ENCODE data around the gene TMEM201.

The TMEM201 gene

DNA sequence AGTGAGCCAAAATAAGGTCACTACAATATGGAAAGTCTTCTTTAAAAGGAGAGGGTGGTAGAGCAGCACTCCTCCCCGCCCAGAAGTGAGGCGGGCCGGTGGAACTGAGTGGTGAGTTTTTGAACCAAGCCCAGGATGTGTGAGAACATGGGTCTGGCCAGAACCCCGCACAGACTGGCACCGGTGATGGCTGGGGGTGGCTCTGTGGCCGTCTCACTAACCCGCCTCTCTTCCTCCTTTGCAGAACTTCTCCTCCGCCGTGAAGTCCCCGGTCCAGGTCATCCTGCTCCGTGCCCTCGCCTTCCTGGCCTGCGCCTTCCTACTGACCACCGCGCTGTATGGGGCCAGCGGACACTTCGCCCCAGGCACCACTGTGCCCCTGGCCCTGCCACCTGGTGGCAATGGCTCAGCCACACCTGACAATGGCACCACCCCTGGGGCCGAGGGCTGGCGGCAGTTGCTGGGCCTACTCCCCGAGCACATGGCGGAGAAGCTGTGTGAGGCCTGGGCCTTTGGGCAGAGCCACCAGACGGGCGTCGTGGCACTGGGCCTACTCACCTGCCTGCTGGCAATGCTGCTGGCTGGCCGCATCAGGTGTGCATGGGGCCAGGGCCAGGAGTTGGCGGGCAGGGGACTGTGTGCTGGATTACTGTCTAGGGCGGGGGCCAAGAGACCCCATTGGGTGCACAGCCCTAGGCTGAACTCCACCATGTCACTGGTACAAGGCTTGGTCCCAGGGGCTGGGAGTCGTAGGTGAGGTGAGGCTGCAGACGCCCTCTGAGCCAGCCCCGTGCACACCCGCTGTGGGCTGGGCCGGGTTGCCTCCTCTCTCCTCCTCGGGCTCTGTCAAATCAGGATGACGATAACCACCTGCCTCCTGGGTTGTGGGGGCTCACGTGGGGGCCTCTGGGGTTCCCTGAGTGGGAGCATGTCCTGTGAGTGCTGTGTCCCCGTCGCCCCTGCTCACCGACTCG, 12.4 kb downstream of the TMEM201 start:
- DNase-seq: no peak

DNA sequence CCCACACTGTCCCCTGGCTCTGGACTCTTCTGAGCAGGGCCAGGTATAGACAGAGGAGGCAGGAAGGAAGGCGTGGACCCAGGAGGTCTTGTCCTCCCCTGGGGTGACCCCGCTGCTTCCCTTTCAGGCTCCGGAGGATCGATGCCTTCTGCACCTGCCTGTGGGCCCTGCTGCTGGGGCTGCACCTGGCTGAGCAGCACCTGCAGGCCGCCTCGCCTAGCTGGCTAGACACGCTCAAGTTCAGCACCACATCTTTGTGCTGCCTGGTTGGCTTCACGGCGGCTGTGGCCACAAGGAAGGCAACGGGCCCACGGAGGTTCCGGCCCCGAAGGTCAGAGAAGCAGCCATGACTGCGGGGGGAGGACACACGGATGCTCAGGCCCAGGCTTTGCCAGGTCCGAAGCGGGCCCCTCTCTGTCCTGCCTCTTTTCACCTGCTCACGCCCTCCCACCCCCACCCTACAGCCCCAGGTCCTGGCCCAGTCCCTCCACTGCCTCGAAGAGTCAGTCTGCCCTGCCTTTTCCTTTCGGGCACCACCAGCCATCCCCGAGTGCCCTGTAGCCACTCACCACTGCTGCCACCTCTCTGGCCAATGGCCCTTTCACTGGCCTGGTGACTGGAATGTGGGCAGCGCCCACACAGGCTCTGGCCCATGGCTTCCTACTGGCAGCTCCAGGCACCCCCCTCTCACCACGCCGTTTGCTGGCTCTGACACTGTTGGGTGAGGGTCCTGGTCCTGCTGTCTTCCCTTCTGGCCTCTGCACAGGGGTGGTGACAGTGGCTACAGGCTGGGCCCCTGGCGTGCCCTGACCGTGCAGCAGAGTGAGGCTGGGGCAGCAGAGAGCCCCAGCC, 13.5 kb downstream of the TMEM201 start:
- DNase-seq: no peak

DNA sequence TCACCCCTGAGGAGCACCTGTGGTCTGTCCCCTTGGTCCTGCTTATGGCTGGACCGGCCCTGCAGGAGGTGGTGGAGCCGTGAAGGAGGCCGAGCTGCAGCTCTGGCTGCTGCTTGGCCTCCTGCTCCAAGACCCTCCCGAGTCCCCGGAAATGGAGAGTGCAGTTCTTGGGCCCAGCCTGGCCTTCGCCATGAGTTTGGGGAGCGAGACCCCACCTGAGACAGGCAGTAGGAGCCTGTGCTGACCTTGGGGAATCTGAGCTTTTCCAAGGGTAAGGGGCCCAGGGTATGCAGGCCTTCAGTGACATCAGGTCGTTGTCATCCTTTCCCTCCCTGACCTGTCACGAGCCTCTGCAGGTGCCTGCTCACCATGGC, 14.1 kb downstream of the TMEM201 start:
- DNase-seq: no peak

DNA sequence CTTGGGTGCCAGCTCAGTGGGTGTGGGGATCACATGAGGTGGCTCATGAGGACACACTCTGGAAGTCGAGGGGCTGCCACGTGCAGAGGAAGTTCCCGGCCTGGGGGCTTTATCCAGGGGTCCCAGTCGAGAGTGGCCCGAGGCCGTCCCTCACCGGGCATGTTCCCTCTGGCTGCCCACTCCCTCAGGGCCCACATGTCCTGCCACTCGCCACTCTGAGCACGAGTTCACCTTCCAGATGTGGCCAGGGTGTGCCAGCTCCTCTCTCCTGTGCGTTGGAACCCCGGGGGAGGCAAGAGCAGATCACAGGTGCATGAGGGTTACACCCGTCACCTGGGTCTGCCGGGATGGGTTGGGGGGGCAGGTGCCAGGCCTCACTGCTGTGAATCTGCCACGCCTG, 14.6 kb downstream of the TMEM201 start:
- DNase-seq: no peak

DNA sequence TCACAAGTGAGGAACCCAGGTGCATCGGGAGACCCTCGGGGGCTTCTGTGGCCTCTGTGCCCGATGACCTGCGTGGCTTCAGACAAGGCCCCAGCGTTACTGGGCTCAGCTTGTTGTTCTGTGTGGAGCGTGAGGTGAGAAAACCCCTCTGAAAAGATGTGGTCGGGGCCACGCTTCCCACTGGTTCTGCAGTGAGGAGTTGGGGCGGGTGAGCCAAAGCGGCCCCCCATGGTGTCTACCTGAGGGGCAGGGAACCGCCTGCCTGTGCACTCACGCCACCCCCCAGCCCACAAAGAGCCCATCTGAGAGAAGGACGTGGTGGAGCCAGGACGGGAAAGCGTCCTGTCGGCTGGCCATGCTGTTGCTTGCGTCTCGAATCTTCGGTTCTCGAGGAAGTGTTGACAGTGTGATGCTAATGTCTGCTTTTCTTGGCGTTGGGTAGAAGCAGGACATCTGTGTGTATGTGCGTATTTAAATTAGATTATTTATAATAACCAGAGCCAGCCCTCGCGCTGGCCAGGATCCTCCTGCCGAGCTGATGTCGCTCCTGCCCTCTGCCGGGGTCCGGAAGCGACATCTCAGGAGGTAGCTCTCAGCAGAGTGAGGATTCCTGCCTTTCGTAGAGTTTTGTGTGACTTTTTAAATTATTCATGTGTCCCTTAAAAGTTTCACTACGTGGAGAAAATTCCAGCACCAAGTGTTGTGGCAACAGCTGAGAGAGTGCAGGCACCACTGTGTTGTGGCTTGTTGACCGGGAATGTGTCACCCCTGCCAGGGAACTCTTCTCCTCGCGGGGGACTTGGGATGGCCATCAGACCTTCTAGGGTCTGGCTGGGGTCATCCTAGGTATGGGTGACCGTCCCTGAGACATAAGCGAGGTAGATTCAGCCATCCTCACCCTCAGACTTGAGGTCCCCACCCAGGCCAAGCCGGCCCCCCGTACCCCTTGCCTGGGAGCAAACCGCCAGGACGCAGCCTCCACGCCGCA, 15.3 kb downstream of the TMEM201 start:
- no peak for DNase-seq

DNA sequence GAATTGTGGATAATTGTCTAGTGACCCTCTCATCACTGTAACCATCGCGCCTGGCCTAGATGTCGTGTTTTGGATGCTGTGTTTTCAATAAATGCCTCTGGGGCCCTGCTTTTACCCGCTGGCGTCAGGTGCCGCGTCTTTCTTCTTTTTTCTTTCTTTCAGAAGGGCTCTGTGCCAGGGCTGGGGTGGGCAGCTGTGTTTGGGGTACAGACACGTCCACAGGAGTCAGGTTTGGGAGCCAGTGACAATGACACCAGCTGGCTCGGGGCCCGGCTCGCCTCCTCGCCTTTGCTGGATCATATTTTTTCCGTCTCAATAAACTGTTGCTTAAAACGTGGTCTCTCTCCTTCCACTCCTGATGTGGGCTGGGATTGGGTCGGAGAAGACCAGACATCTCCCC, 16.1 kb downstream of the TMEM201 start:
- no peak for DNase-seq

DNA sequence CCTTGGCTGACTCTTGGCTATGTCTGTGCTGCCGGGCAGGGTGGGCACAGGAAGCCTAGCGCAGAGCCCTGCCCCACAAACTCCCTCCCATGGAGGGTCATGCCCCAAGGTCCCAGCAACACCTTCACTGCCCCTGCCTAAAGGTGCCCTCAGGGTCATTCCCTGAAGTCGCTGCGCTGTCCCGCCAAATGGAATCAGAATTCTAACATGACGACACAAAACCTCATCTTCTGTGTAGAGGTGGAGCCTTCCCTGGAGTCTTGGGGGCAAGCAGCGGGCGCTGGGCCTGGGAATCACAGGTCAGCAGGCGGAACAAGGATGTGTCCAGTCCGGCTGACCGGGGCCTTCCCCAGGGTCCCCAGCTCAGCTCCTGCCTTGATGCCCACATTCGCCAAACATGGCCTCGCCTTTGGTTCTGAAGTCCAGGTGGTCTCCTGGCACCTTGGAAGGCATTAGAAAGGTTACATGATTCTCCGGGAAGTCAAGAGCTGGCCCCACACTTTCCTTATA, 17.3 kb downstream of the TMEM201 start:
- no peak for DNase-seq

DNA sequence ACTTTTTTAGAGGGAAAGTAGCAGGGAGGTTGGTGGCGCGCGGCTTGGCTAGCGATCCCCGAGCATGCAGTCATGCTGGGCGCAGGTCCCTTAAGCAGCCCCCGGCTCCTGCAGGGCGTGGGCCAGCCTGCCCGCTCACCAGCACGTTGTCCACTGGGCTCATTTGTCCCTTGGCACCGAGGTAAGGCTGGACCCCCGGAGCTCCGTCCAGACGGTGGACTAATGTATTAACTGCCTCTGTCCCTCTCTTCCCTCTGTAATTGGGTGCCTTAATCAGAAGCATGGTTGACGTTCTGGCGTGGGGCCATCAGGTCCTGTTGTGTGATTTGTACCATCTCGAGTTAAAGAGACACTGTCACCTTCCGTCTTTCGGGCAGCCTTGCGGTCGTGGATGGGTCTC, 17.7 kb downstream of the TMEM201 start:
- DNase-seq: no peak

DNA sequence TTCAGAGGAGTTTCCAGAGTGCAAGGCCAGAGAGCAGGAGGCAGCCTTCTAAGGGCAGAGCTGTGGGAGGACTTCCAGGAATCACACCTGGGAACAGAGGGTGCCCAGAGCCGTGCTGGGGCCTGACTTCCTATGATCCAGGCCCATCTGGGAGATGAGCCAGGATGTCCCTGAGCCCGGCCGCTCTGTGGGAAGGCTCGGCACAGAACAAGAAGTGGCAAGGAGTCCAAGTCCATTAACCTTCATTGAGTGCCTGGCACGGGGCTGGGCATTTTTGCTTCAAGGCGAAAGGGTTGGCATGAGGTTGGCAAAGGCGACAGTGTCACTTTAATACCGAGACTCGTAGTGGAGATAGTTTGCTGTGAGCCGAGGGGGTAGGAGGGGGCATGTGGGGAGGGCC, 18.2 kb downstream of the TMEM201 start:
- DNase-seq: no peak

DNA sequence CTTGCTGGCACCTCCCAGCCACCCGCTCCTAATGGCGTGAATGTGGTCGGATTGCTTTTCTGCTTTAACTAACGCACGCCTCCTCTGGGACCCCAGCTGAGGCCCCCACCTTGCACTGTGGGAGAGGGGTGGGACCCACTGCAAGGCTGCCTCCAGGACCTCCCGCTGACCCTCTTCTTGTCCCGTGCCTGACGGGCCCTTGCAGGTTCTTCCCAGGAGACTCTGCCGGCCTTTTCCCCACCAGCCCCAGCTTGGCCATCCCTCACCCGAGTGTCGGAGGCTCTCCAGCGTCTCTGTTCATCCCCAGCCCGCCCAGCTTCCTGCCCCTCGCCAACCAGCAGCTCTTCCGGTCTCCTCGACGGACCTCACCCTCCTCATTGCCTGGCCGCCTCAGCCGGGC, 18.6 kb downstream of the TMEM201 start:
- DNase-seq: no peak

DNA sequence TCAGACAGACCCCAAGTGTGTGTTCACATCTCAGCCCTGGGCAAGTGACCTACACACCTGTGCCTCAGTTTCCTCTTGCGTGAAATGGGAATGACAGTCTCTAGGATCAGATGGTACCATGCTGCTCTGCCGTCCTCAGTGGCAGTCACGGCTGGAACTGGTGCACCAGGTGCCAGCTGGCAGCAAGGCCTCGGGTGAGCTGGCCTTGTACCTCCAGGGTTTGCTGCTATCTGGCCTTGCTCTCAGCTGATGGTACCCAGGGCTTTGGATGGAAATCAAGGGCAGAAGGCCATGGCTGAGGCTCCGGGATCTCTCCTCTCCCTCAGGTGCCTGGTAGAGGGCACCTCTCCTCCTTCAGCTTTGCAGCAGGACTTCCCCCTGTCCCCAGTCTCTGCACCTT, 21.3 kb downstream of the TMEM201 start:
- DNase-seq: no peak

DNA sequence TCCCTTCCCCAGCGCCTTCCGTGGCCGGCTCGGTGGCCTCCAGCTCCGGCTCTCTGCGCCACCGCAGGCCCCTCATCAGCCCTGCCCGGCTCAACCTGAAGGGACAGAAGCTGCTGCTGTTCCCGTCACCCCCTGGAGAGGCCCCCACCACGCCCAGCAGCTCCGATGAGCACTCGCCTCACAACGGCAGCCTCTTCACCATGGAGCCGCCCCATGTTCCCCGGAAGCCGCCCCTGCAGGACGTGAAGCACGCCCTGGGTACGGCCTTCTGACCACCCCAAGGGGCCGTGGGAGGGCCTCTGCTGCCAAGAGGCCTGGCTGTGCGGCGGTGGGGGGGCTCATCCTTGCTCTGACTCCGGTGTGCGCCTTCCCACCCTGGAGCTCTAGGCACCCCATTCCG, 21.8 kb downstream of the TMEM201 start:
- DNase-seq: no peak

DNA sequence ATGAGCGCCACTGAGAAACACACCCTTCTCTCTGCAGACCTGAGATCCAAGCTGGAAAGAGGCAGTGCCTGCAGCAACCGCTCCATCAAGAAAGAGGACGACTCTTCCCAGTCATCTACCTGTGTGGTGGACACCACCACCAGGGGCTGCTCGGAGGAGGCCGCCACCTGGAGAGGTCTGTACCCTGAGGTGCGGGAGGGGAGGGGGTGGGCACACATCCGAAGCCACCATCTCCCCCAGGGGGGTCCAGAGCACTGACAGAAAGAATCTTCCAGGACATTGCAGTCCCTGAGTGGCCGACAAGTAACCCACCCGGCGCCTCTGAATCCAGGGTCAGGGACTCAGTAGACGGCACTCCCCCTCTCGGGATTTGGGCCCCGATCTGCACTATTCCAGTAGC, 23.0 kb downstream of the TMEM201 start:
- no peak for DNase-seq

DNA sequence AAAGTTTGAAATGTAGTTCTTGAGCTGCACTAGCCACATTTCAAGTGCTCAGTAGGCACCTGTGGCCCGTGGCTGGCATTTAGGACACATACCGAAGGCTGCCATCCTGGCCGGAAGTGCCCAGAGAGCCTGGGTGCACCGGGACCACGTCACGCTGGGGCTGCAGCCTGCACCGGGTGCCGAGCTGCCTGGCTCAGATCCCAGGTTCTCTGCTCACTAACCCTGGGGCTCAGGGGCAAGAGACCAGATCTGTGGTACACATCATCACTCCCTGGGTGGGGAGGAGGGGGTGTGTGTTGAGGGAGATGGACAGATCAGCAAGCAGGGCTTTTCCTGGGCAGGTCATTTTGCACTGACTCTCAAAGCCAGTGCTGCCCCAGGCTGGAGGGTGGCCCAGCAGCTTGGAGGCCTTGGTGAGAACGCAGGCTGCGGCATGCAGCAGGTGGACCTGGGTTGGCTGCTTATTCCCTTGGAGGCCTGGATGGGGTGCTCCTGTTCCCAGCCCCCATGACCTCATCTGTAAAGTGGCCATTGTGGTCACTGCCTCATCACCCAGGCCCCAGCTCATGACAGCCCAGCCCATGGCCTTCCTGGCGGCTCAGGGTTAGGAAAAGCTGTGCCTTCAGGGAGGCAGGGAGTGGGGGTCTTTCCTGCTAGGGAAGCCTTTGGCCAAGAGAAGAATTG, 23.6 kb downstream of the TMEM201 start:
- DNase-seq: no peak

DNA sequence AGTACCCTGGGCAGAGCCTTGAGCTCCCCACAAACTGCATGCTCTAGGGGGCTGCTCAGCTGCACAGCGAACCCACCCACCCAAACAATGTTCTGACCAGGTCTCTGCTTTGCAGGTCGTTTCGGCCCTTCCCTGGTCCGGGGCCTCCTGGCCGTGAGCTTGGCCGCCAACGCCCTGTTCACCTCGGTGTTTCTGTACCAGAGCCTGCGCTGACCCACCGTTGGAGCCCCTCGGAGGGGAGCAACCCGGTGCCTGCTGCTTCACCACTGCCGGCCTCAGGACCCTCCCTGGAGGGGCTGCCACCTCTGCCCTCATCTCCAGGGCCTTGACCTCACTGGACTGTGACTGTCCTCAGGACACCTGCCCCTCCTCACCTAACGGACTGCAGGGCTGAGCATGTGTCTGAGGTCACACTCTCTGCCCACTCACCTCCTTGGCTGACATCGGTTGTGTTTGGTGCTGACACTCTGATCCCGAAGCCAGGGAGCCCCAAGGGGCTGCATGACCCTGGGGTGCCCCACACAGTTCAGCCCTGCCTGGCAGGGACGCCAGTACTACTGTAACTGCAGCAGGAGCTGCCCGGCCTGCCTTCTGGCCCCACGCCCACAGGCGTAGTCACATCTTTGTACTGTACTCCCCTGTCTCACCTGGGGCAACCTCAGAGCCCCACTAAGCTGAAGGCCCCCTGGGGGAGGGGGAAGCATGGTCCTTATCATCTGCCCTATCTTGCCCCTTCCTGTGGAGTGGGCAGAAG, 24.3 kb downstream of the TMEM201 start:
- DNase-seq: no peak

DNA sequence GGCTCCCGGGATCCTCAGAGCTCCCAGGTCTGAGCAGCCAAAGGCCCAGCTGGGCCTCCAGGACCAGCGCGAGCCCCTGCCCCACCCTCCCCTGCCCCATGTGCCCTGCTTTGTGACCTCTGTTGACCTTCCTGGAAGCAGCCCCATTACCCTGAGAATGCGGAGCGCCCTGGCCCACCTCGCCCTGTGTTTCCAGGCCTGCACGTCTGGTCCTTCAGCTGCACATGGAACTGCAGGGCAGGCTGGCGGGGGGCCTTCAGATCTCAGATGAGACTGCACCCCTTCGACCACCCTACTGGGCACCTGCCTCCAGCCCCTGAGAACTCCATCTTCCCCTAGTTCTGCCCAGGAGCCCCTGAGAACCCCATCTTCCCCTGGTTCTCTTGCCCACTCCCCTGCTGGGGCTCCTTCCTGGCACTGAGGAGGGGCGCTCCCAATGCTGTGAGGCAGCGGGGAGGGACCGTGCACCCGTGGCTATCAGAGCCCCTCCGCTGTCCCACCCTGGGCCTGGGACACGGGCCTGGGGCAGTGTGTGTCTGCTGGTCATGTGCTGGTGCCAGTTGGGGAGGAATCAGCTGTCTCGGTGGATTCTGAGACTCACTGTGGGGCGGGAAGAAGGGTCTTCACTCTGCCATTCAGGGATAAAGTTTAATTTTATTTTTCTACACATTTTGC, 25.1 kb downstream of the TMEM201 start:
- no peak for DNase-seq

DNA sequence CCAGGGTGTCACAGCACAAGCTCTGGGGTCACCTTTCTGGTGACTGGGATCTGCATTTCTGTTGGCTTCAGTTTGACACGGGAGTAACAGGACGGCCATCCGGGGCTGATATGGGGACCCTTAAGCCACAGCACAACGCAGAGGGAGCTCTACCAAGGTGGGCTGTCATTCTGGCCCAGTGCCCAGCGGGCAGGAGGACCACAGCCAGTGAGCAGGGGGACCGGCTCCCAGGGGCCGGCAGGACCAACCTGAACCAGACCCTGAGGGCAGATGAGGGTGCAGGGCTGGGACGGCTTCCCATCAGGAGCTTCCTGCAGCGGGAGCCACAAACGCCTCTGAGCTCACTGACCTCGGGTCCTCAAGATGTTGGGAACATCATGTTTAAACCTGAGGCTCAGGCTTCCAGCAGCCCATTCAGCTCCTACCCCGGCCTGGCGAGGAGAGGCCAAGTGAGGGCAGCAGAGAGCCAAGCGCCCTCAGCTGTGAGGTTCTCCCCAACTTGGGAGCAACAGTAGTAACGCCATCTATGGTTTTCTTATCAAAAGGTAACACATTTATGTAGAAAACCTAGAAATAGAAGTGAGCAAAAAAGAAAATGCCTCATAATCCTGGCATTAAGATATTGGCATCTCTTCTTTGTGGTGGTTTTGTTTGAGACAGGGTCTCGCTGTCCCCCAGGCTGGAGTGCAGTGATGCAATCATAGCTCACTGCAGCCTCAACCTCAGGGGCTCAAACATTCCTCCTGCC, 26.8 kb downstream of the TMEM201 start:
- peak; percentile 93 for DNase-seq

DNA sequence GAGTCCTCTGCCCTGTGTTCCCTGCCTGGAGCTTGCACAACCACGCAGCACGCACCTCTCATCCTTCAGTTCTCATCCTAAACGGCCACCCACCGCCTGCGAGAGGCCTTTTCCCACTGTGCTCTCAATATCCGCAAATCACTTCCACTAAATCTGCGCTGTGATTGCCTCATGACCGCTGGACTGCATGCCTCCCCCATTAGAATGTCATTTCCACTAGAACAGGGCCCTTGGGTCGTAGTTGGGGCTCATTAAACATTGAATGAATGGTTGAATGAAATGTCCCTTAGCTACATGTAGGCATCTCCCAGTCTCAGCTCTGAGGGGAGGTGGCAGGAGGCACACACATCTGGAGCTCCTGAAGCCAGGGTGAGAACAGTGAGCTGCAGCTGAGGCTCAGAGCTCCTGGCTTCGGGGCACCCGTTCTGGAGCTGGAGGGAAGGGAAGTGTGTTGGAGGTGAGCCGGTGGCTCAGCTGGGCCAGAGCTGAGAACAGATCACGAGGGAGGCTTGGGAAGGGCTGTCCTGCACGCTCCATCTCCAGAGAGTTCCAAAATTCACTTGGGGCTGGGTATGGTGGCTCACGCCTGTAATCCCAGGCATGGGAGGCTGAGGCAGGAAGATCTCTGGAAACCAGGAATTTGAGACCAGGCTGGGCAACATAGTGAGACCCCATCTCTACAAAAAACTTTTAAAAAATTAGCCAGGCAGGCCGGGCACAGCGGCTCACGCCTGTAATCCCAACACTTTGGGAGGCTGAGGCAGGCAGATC, 30.4 kb downstream of the TMEM201 start:
- no peak for DNase-seq

DNA sequence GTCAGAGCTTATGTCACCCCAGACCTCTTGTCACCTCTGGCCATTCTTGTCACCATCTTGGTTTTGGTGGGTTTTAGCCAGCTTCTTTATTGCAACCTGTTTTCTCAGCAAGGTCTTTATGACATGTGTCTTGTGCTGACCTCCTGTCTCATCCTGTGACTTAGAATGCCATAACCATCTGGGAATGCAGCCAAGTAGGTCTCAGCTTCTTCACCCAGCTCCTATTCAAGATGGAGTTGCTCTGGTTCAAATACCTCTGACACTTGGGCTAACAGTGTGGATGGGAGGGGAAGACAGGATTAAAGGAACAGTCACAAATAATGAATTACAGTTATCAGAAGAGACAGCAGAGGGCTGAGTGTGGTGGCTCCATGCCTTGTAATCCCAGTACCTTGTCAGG, 32.3 kb downstream of the TMEM201 start:
- no peak for DNase-seq

Measured in hematopoietic multipotent progenitor cell treated with erythropoietin and hydrocortisone succinate and interleukin-3 and kit ligand, for 4 days (in vitro differentiated cells).